ENCODE data around the gene UBAC1.
A peak's percentile ranks its signal among the peaks of the same experiment; 100 is the strongest.

UBAC1 gene

DNA sequence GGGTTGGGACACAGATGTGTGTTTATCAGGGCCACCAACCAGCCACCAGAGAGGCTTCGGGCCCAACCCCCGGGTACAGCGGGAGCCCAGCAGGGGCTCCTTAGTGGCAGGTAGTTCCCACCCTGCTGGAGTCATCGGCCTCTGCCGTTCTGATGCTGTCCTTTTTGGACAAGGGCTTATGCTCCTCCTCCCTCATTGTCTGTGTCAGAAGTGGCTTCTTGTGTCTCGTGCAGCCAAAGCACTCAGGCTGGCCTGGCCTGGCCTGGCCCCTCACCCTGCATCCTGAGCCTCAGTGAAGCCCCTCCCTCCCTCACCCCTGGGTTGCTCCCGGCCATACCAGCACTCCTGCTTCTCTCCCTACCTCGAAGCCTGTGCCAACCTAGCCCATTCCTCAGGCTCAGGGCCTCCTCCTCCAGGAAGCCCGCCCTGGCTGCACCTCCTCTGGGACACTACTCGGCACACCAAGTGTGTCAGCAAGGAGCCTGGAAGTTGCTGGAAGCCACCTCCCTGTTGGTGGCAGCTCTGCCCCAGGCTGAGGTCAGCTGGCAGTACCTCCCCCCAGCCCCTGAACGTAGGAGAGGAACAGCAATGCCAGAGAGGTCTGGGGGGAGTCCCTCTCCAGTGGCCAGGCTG is 4.1 kb upstream of the UBAC1 start:
- no peak overlapping the region for H3K4me3 ChIP-seq (ENCODE audit: low read depth, low read length)
- no peak for DNase-seq (ENCODE audit: low read depth)
- TF ChIP-seq, protein P1, sequence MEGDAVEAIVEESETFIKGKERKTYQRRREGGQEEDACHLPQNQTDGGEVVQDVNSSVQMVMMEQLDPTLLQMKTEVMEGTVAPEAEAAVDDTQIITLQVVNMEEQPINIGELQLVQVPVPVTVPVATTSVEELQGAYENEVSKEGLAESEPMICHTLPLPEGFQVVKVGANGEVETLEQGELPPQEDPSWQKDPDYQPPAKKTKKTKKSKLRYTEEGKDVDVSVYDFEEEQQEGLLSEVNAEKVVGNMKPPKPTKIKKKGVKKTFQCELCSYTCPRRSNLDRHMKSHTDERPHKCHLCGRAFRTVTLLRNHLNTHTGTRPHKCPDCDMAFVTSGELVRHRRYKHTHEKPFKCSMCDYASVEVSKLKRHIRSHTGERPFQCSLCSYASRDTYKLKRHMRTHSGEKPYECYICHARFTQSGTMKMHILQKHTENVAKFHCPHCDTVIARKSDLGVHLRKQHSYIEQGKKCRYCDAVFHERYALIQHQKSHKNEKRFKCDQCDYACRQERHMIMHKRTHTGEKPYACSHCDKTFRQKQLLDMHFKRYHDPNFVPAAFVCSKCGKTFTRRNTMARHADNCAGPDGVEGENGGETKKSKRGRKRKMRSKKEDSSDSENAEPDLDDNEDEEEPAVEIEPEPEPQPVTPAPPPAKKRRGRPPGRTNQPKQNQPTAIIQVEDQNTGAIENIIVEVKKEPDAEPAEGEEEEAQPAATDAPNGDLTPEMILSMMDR (IDR thresholded peaks at IDR 0.05; ENCODE audit: low read depth, low read length, missing control alignments) = no peak

DNA sequence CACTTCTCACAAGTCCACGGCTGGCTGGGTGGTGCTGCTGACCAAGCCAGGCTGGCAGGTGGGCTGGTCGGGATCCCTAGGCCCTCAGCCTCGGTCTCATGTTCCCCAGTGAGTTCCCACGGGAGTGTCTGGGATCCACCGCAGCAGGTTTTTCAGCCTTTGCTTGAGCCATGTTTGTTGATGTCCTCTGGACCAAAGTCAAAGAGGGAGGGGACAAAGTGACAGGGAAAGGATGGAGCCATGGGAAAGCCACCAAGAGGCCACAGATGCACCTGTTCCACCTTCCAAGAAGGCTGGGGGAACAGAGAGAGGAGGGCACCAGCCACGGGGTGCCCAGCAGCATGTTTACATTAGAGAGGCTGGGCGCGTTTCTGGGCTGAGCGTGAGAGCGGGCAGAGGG is 2.8 kb upstream of the UBAC1 start:
- TF ChIP-seq, protein P1 (IDR thresholded peaks at IDR 0.05; ENCODE audit: low read depth, low read length, missing control alignments) = no peak
- DNase-seq (ENCODE audit: low read depth) = no peak
- H3K4me3 ChIP-seq (ENCODE audit: low read depth, low read length) = no peak overlapping the region

DNA sequence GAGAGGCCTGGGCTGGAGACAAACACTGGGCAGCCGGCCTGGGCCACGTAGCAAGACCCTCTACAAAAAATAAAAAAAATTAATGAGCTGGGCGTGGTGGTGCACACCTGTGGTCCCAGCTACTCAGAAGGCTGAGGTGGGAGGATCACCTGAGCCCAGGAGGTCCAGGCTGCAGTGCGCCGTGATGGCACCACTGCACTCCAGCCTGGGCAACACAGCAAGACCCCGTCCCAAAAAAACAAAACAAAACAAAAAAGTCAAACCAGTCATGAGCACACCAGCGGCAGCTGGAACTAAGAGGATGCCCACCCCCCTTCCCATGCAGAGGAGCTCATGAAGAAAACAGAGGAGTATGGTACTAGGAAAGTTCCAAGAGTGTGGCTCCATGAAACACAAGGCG is 2.2 kb upstream of the UBAC1 start:
- TF ChIP-seq, protein P1 (IDR thresholded peaks at IDR 0.05; ENCODE audit: low read depth, low read length, missing control alignments) = no peak
- no peak overlapping the region for H3K4me3 ChIP-seq (ENCODE audit: low read depth, low read length)
- no peak for DNase-seq (ENCODE audit: low read depth)

DNA sequence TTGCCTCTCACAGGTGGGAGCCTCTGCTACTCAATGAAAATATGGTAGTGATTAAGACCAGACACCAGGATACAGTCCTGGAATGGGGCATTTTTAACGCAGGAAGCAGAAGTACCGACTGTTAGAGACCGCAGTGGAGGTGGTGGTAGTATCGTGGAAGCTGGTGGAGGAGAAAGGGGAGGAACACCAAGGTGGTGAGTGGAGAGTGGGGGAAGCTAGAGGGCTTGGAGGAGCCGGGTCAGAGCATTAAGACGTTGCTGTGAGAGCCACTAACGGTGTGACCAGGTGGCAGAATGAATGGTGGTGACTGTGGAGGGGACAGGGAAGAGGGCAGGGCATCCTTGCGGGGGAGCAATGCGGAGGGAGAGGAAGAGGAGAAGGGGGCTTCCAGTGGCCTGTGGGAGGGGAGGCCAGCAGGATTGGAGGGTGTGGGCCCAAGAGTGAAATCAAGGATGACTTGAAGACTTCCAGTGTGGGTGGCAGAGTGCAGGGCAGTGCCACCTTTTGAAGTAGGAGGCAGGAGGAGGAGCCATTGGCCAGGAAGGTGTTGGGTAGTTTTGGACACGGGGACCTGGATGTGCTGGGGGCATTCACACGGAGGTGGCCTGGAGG is 1.6 kb upstream of the UBAC1 start:
- H3K4me3 ChIP-seq (ENCODE audit: low read depth, low read length) = no peak overlapping the region
- DNase-seq (ENCODE audit: low read depth) = no peak
- TF ChIP-seq, protein P1 (IDR thresholded peaks at IDR 0.05; ENCODE audit: low read depth, low read length, missing control alignments) = no peak

DNA sequence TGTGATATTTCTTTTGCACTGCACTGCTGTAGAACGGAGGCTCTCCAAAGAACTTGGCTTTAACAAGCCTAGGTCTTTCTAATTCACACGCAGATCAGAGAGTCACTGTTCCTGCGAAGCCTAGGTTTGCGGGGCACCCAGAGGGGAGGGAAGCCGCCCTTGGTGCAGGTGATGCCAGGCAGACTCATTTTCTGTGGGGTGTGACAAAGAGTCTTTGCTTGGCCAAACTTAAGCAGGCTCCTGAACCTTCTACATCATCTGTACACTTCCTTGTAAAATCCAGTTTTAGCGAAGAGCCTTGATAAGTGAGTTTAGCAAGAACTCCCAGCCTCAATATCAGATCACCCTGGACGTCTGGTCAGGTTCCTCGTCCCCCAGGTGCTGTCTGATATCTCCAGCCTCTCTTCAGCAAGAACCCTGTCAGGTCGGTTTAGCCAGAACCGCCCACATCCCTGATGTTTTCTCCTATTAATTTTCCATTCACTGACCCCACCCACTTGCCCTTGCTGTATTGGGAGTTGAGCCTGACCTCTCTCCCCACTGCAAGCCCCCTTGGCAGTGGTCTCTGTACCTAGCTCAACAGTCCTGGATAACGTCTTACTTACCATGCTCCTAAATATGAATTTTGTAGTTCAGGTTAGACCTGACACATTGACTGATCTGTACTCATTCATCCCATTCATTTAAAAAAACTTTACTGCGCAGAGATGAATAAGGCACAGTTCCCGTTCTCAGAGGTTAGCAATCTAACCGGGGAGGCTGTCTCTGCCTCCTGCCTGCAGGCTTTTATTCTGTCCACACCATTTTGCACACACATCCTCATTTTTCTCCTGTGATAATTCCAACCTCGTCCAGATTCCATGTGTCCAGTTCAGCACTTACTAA is 880 bp upstream of the UBAC1 start:
- DNase-seq (ENCODE audit: low read depth) = no peak
- TF ChIP-seq, protein P1 (IDR thresholded peaks at IDR 0.05; ENCODE audit: low read depth, low read length, missing control alignments) = no peak
- no peak overlapping the region; the same call in 1 of the 2 replicates for H3K4me3 ChIP-seq (ENCODE audit: low read depth, low read length)

DNA sequence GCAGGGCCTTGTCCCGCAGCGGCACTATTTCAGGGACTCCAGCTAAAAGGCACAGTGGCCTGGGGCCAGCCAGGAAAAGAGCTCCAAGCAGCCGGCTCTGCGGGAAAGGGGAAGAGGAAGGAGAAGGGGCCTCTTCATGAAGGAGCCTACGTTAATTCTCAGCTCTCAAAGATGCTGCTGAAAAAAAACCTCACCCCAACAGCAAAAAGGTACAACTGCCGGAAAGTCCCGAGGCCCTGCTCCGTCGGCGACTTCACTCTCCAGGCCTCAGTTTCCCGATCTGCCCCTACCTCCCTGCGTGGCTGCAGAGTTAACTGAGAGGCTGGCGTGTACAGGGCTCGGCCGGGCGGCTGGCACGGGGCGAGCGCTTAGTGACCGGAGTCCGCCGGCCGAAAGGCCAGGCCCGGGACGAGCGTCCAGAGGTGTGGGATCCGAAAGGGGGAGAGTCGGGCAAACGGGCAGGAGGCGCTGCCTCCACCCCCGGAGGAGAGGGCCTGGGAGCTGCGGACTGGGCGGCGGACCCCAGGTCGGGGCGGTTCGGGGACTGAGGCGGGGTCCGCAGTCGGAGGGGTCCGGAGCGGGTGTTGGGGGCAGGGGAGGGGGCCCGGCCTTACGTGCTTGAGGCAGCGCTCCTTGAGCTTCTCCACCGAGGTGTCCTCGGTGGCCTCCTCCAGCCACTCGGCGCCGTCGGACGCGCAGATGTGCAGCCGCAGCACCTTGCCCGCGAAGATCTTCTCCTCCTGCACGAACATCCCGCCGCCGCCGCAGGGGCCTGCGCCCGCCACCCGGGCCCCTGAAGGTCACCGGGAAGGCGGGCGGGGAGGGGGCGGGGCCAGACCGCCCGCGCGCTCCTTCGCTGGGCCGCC is 529 bp downstream of the UBAC1 start:
- H3K4me3 ChIP-seq (ENCODE audit: low read depth, low read length) = peak overlapping the region; percentile 92
- no peak for DNase-seq (ENCODE audit: low read depth)
- TF ChIP-seq, protein P1 (IDR thresholded peaks at IDR 0.05; ENCODE audit: low read depth, low read length, missing control alignments) = no peak

Data from GM12864 (cell line).